8988T (cell line): ENCODE results near the gene ORC1.
"Not testable (repeated sequence)": the region's sequence is repeated elsewhere in the genome, so short reads cannot be mapped to it uniquely, and the experiment has no call there.

ENCODE experiments used
- DNase-seq: peaks from one replicate; pipeline ENCODE4 v3.0.0; 2011

The ORC1 gene

DNA sequence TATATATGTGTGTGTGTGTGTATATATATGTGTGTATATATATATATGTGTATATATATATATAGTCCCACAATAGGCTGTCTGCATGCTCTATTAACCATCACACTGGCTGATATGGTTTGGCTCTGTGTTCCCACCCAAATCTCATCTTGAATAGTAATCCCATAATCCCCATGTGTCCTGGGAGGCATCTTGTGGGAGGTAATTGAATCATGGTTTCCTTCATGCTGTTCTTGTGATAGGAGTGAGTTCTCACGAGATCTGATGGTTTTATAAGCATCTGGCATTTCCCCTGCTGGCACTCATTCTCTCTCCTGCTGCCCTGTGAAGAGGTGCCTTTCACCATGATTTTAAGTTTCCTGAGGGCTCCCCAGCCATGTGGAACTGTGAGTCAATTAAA lies 34.4 kb downstream of the ORC1 start:
- DNase-seq, result not testable (repeated sequence)

DNA sequence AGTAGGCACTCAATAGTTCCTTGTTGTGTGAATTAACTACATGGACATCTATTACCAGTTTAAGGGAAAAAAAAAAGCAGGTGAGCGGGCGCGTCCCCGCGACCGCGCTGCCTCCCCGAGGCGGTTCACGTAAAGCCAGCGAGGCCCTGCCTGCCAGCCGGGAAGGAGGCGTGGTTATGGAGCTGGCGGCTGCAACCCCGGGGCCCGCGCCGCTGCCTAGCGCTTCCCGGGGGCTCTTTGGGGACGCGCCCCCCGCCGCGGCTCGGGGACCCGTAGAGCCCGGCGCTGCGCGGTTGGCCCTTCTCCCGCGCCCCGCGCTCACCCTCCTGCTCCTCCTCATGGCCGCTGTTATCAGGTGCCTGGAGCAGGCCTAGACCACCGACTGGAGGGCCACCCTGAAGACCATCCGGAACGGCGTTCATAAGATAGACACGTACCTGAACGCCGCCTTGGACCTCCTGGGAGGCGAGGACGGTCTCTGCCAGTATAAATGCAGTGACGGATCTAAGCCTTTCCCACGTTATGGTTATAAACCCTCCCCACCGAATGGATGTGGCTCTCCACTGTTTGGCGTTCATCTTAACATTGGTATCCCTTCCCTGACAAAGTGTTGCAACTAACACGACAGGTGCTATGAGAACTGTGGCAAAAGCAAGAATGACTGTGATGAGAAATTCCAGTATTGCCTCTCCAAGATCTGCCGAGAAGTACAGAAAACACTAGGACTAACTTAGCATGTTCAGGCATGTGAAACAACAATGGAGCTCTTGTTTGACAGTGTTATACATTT lies 35.6 kb downstream of the ORC1 start:
- DNase-seq, result peak; percentile 68

DNA sequence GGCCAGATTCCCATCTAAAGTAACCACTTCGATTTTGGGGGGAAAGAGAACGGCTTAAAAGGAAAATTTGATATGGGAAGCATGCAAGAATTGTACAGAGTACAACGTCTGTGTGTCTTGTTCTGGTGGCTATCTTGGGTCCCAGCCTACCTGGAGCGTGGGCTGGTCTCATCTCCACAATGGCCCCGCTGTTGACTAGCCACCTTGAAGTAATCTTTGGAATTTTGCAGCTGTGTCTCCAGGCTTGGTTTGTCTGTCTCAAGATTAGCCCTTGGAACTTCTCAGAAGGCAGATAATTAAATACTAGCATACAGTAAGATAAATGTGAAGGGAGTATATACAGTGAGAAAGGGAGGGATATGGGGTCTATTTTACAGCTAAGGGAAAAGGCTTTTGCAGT lies 37.0 kb downstream of the ORC1 start:
- DNase-seq, result no peak

DNA sequence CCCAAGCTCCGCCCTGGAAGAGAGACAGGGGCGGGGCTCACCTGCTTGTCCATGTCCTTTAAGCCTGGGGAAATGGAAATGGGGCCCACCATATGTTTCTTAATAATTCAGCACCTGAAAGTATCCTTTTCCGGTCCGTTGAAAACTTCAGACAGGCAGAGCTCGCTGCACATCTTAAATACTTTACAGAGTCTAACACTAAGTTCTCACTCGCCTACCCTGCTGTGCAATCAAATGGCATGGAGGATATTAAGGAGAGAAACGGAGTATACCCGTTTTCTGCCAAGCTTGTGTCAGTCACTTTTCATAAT lies 37.8 kb downstream of the ORC1 start:
- no peak for DNase-seq

DNA sequence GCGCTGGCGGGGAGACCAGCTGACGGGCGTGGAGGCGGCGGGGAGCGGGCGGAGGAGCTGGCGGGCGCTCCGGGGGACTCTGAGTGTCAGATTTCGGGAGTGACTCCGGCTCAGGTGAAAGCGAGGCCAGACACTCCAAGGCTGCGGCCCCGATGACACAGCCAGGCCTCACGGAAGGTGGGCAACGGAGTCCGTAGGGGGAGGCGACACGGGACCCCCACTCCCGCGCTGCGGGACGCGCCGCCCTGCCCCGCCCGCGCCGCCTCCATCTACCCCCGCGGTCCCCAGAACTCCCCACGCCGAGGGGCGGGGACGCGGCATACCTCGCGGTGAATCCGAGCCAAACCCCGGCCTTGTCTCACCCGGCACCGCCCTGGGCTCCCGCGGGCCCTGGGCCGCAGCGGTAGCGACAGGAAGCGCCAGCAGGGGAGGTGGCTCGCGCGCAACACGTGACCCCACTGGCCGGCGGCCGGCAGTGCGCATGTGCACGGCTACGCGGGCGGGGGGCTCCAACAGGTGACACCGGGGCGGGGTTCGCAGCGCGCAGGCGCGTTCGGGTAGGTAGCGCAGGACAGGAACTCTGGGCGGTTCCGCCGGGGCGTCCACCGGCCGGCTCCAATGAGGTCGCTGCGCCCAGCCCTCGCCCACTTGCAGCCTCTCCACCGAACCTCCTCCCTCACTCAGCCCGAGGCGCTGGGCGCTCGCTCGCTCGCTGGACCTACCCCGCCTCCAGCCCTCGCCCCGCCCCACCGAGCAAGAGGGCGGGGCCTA lies 38.3 kb downstream of the ORC1 start, which contains the start of gene CC2D1B:
TSS of gene CC2D1B (minus strand) at position 460 of the 771 bp plus-strand sequence. CDS start 1,585 bp downstream, outside the sequence.
- peak; percentile 94 for DNase-seq

DNA sequence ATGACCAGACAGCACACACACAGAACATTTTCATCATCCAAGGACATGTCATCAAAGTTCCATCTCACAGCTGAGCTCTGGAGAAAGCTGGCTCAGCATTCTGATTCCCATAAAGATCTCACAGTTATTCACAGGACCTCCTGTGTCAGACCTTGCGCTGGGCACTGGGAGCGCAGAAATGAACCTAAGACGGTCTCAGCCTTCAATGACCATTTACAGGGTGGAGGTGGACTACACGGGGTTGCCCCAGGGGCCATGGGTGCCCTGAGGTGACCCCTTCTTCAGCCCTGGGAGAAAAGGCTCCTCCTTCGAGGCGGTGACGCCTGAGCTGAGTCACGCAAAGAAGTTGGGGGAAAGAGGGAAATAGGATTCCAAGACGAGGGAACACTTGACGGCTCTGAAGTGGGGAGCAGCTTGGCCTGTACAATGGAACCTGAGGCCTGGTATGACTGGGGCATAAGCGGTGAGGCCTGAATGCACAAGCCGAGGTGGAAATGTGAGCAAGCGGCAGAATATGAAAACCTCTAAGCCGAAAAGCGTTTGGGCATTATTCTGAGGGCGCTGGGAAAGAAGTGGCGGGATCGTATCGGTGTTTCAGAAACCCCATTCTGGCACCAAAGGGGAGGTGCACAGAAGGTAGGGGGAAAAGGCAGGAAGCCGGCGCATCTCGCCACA lies 39.0 kb downstream of the ORC1 start:
- DNase-seq, result no peak

DNA sequence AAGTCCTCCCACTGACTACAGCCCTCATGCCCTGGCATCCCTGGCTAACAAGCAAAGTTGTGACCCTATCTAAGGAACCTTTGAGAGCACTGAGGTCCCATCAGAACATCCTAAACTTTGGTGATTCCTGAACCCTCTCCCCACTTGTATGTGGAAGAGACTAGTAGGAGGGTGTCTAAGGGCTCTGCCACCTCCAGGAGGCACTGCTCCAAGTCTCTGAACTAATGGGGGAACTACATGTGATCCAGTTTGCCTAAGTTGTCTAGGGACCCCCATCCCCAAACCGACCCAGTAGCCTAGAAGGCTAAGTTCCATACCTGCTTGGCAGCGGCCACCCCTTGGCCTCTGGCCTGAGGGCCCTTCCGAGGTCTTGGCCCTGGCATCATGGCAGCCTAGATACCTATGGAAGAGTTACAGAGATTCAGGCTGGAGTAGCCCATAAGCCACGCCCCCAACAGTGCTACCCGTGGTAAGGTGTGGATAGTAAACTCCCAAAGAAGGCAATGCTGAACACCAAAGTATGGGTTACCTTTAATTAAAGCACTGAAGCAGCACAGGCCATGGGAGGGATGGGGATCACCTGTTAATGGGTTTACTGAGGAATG lies 39.9 kb downstream of the ORC1 start:
- DNase-seq, result no peak

DNA sequence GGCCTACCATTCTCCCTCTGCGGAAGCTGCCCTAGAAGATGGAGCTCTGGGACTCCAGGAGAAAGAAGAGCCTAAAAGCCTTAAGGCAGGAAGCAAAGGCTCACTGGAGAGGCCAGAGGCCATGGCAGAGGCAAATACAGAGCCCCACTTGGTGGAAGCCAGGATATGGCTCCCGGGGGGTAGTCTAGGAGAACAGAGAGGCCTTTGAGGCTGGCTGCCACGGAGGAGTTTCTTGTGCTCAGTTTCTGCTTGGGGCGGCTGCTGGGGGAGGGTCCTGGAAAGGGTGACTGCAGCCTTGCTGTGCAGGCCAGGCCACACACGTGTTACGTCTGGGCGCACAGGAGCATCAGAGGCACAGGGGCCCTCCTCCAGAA lies 43.6 kb downstream of the ORC1 start:
- no peak for DNase-seq

DNA sequence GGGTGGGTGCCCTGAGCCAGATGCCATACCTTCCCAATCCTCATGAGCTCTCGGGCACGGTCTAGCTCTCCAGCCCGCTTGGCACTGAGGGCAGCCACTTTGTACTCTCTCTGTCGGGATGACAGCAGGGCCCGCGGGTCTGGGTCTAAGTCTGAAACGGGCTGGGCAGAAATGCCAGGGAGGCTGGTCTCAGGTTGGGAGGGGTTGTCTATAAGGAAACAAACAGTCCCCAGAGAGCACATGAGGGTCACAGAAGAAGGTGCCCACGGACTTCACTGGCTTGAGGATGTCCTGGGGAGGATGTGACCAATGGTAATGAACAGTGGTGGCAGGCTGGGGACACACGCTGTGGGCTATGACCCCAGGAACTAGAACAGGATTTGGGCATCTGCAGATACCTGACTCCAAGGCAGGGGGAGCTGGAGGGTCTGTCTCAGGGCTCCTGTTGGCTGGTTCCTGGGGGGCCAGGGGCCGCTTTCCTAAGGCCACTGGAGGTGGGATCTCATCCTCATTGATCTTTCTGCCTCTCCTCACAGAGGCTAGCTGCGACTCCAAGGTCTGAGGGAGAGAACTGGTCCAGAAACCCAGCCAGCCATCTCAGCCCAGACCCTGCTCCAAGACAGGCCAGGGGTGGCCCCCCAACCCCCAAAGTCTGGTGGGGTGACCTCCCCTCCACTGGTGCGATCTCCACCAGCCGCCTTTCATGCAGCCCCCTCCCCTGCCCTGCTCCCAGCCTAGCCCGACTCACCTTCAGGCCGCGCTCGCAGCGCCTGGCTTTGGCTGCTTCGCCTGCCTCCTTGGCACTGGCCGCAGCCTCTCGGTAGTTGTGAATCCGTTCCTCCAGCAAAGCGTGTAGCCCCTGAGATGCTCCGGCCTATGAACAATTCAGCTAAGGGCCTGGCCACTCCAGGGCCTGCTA lies 44.3 kb downstream of the ORC1 start:
- no peak for DNase-seq

DNA sequence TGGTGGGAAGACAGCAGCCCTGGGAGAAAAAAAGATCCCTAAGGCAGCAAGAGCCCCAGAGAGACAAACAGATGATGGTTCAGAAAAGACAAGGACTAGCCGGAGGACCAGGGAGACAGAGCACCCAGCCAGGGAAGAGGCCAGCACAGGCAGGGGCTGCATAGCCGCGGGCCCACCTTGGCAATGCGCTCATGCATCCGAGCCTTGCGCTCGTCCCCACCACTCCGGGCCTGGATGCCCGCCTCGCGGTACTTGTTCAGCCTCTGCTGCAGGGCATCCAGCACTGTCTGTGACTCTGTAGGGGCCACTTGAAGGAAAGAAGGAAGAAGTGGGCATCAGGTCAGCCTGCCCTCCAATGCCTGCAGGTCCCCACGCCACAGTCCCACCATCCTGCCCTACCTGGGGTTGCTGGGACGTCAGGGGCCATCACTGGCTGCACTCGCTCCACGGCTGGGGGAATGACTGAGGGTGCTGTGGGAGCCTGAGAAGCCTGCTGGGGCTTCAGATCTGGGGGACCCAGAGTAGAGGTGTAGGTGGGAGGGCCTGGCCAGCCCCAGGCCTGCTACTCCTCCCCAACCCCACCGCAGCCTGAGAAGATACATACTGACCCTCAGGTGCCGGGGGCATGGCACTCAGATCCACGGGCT lies 45.2 kb downstream of the ORC1 start:
- no peak for DNase-seq

DNA sequence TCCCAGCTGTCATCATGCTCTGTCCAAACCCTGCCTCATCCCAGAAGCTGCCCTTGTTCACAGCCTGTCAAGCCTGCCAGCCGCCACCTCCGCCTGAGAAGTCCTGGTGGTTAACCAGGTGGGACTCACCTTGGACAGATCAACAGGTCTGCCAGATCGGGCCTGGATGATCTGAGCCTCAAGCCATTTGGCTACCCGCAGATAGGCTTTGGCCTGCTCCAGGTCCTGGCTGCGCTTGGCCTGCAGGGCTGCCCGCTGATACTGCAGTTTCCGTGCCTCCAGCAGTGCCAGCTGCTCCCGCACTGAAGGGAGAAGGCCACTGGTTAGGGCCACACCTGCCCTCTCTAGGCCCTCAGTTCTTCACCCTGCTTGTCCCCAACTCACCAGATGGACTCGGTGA lies 46.8 kb downstream of the ORC1 start:
- DNase-seq, result no peak

DNA sequence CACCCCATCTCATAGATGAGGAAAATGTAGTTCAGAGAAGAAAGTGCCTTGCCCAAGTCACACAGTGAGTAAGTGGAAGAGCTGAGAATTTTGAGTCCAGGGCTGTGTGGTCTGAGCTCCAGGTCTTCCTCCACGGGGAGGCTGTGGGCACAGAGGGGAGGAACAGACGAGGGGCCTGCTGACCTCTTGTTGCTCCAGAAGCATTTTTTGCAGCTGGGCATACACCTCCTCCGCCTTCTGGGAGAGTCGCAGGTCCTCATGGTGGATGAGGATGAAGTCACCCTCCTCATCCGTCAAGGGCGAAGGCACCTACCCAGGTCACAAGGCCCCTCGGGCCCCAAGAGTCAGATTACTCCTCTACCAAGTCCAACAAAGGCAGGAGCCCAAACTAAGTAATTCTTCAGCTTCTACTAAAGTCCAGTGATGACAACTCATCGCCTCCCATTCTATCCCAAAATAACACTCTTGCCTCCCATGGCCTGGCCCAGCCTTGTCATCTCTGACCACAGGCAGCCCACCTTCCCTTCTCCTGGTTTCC lies 47.3 kb downstream of the ORC1 start:
- no peak for DNase-seq

DNA sequence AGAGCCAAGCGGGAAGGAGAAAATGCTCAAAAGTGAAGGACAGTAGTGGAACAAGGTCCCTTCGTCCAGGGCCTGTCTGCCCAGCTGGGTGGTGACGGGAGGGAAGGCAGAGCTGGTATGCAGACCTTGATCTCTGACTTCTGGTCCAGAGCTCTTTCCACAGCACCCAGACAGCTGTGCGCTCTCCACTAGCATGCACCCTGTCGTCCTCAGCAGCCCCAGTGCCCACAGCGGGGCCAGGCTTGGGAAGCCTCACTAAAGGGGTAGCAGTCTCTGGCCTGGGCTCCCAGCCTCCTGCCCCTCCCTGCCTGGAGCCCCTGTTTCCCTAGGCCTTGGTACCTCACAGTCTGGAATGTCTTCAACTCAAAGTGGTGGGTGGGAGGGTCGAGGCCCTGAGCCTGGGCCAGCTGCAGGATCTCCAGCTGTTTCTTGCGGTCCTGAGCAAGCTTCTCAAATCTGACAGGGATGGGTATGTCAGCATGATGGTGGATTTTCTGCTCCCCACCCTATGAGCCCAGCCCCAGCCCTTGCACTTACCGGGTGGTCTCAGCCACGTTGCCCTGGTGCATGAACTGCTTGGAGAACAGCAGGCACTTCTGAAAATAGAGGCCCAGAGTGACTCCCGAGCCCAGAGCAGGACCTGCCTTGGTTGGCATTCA lies 48.2 kb downstream of the ORC1 start:
- no peak for DNase-seq

DNA sequence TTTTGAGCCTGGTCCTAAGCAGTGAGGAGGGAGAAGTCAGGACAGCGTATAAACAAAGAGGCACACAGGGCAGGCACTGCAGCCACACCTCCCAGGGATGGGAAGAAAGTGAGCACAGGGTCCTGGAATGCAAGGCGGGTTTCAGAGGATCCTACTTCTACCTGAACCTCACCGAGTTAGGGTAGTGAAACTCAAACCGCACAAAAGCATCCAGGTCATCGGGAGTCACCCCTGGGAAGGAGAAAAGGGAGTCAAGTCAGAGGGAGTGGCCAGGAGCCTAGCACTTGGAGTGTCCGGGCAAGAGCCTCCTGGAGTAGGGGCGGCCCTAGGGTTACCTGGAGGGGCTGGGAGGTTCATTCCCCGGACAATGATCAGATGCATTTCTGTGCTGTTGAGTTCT lies 48.8 kb downstream of the ORC1 start:
- DNase-seq, result no peak

DNA sequence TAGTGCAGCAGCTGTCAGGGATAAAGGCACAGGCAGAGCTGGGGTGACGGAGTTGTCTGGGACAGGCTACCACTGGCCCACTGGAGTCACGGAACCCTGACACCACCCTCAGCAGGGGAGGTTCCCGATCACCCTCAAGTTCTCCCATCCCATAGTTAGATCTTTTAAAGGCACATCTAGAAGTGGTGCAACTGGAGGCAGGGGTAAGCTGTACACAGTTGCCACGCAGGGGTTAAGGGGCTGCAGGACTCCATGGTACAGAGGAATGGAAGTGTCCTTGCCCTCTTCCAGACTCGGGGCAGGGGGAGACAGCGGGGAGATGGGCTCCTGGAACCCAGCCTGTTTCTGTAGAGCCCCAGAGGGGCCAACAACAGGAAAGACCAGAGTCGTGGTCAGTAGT lies 51.5 kb downstream of the ORC1 start:
- no peak for DNase-seq

DNA sequence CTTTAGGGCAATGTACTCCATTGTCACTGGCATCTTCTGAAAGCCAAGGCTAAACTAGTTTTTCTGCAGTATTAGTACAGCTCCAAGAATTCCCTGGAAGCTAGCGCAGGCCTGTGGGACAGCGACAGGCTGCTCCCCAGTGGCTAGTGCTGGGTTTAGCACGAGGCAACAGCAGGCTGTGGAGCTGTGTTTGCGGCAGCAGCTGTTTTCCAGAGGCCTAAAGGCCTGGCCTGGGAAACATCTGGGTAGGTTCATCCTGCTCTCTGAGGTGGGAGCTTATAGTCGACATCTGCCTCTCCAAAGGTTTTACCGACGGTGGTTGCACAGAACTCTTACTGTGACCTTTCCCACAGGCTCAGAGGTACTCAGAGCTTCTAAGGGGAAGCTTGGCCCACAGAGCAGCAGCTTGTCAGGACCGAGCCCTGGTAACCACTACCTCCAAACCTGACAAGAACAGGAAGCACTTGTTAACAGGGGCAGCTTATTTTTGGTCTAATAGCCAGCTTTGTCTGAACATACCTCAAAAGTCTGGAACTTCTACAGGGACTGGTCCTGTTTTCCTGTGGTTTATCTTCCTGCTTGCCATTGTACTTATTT lies 55.4 kb downstream of the ORC1 start:
- no peak for DNase-seq

DNA sequence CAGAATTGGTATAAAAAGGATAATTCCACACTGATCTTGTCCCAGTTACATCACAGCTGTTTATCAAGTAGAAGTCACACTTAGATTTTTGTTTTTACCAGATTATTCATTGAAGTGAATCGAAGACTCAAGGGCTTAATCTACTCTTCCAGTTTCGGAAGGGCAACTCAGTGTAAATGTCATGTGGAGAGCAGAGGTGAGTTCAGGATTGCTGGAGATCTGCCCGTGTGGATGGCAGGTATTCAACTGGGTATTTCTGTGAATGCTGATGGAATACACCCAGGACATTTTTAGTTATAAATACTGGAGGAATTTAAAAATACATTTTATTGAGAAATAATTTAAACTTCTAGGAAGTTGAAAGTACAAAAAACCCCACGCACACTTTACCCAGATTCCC lies 57.6 kb downstream of the ORC1 start:
- DNase-seq, result no peak

DNA sequence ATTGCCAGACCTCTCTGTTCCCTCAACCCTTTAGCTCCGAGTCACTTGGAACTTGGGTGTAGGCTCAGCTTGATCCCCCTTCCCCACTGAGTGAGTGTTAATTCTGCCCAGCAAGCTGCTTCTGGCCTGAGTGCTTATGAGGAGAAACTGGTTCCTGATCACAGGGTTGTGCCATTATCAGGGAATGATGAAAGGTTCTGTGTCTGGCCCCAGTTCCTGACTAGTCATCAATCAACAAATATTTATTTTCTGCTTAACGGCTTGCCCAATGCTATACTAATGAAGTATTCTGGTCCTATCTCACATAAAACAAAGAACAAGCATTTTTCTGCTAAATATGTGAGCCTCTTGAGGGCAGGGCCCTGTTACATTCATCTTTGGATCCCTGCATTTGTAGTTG lies 59.0 kb downstream of the ORC1 start:
- DNase-seq, result no peak

DNA sequence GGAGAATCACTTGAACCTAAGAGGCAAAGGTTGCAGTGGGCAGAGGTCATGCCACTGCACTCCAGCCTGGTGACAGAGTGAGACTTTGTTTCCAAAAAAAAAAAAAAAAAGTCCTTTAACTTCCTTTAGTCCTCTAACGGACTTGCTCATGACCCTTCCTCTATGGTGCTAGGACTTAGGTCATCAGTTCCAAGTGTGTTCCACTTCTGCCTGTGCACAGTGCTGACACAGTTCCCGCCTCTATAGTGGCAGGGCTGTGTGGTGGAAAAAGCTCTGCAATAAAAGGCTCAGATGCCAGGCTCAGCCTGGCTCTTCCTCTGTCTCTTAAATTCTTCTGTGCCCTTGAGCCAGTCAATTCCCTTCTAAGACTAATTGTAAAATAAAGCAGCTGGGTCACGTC lies 60.2 kb downstream of the ORC1 start:
- DNase-seq, result no peak

DNA sequence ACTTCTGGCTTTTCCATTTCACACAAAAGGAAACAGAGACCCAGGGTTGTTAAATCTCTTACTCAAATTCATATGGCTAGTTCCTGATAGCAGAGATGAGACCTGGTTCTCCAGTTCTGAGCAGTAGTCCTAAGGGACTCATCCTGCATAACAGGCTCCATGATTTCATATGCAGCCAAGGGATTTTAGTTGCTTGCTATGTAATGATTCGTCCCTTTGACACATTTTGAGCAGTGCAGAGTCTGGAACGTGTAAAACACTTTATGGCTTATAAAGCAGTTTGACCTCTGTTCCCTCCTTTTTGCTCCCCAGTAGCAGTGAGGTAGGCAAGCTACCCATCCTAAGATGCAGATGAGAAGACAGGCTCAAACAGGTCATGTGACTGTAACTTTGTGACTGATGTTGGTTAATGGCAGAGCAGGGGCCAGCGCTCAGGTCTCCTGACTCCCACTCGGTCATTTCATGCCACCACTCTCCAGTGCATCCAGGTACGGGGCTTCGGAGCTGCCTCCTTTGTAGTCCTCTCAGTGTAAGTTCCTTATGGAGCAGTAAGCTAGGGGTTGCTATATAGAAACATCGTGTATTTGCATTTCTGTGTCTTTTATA lies 62.5 kb downstream of the ORC1 start:
- no peak for DNase-seq
